Mesenchymal stem cell (in vitro differentiated cells and primary cell): ENCODE data around the gene GHRHR.

Source experiments
- DNase-seq: peaks from one replicate; pipeline ENCODE4 v3.0.0-alpha.2; 2013
- H2AFZ ChIP-seq: one replicate; pipeline ENCODE4 v1.6.1; 2013; ENCODE audit warnings: low read depth, mild to moderate bottlenecking, control low read depth, inconsistent platforms, low read length, moderate library complexity
- H2AK5ac ChIP-seq: 2 replicates; pipeline ENCODE4 v1.6.1; 2013; ENCODE audit warnings: low read length, moderate library complexity, mild to moderate bottlenecking, inconsistent platforms; ENCODE audit not compliant: severe bottlenecking
- H2BK120ac ChIP-seq: one replicate; pipeline ENCODE4 v1.6.1; 2013; ENCODE audit warnings: low read depth, mild to moderate bottlenecking, inconsistent platforms, low read length, moderate library complexity
- H2BK12ac ChIP-seq, 2 experiments: one replicate each; pipeline ENCODE4 v1.6.1; 2013; ENCODE audit warnings: inconsistent platforms in 2 of 2, low read length in 2 of 2, mild to moderate bottlenecking in 2 of 2, moderate library complexity in 2 of 2, control low read depth in 1 of 2
- H2BK15ac ChIP-seq: one replicate; pipeline ENCODE4 v1.6.1; 2013; ENCODE audit warnings: mild to moderate bottlenecking, low read depth, inconsistent platforms; ENCODE audit not compliant: poor library complexity, severe bottlenecking
- H2BK5ac ChIP-seq: 2 replicates; pipeline ENCODE4 v1.6.1; 2013; ENCODE audit warnings: low read depth, mild to moderate bottlenecking, low read length, control low read depth, inconsistent platforms; ENCODE audit not compliant: poor library complexity, severe bottlenecking
- H3K14ac ChIP-seq, 2 experiments: one replicate each; pipeline ENCODE4 v1.6.1; 2013; ENCODE audit warnings: inconsistent platforms in 2 of 2, low read length in 2 of 2, control low read depth in 1 of 2, mild to moderate bottlenecking in 1 of 2, moderate library complexity in 1 of 2
- H3K18ac ChIP-seq, 2 experiments: one replicate each; pipeline ENCODE4 v1.6.1; 2013; ENCODE audit warnings: inconsistent platforms in 2 of 2, low read length in 2 of 2, control low read depth in 1 of 2, low read depth in 1 of 2, mild to moderate bottlenecking in 1 of 2
- H3K23ac ChIP-seq, 2 experiments: one replicate each; pipeline ENCODE4 v1.6.1; 2013; ENCODE audit warnings: inconsistent platforms in 2 of 2, low read length in 2 of 2, mild to moderate bottlenecking in 2 of 2, moderate library complexity in 2 of 2, control low read depth in 1 of 2
- H3K27ac ChIP-seq: 2 replicates; pipeline ENCODE4 v1.5.1; 2013; ENCODE audit warnings: mild to moderate bottlenecking, moderate library complexity, low read length, control low read depth, inconsistent platforms; ENCODE audit not compliant: poor library complexity, severe bottlenecking
- H3K27me3 ChIP-seq, 2 experiments: 2 replicates each; pipeline versions ENCODE4 v1.6.1 to v1.7.0; 2013; ENCODE audit warnings: low read length in 2 of 2, mild to moderate bottlenecking in 2 of 2, moderate library complexity in 2 of 2, control low read depth in 1 of 2, inconsistent platforms in 1 of 2; ENCODE audit not compliant: control insufficient read depth in 1 of 2, insufficient read depth in 1 of 2
- H3K36me3 ChIP-seq, 2 experiments: 2 replicates each; pipeline versions ENCODE4 v1.6.1 to v1.7.0; 2013; ENCODE audit warnings: low read length in 2 of 2, control low read depth in 1 of 2, inconsistent platforms in 1 of 2, low read depth in 1 of 2, mild to moderate bottlenecking in 1 of 2; ENCODE audit not compliant: insufficient read depth in 2 of 2, control insufficient read depth in 1 of 2
- H3K4ac ChIP-seq, 2 experiments: one replicate each; pipeline ENCODE4 v1.6.1; 2013; ENCODE audit warnings: inconsistent platforms in 2 of 2, low read length in 2 of 2, mild to moderate bottlenecking in 2 of 2, moderate library complexity in 2 of 2, control low read depth in 1 of 2, low read depth in 1 of 2
- H3K4me1 ChIP-seq: 2 replicates; pipeline ENCODE4 v1.6.1; 2013; ENCODE audit warnings: low read depth, low read length, control low read depth; ENCODE audit not compliant: control insufficient read depth, insufficient read depth
- H3K4me2 ChIP-seq: 2 replicates; pipeline ENCODE4 v1.6.1; 2013; ENCODE audit warnings: low read length, mild to moderate bottlenecking, inconsistent platforms; ENCODE audit not compliant: poor library complexity, severe bottlenecking
- H3K4me3 ChIP-seq, 2 experiments: 2 replicates each; pipeline versions ENCODE4 v1.5.1 to v1.7.0; 2013; ENCODE audit warnings: low read length in 2 of 2, mild to moderate bottlenecking in 2 of 2, control low read depth in 1 of 2, low read depth in 1 of 2; ENCODE audit not compliant: insufficient read depth in 1 of 2
- H3K79me1 ChIP-seq: replicated peaks from 2 replicates; pipeline ENCODE4 v1.6.1; 2013; ENCODE audit warnings: mild to moderate bottlenecking, control low read depth, low read length, inconsistent platforms; ENCODE audit not compliant: poor library complexity, severe bottlenecking
- H3K9ac ChIP-seq: 2 replicates; pipeline ENCODE4 v1.7.0; 2013; ENCODE audit warnings: mild to moderate bottlenecking, low read length, moderate library complexity
- H3K9me3 ChIP-seq: 2 replicates; pipeline ENCODE4 v1.7.0; 2013; ENCODE audit warnings: mild to moderate bottlenecking, low read length; ENCODE audit not compliant: control insufficient read depth
- H4K8ac ChIP-seq: one replicate; pipeline ENCODE4 v1.6.1; 2013; ENCODE audit warnings: inconsistent platforms, mild to moderate bottlenecking, low read length, moderate library complexity
- H4K91ac ChIP-seq: one replicate; pipeline ENCODE4 v1.6.1; 2013; ENCODE audit warnings: mild to moderate bottlenecking, low read length, inconsistent platforms
- WGBS: methylation state at CpG from one replicate; pipeline ENCODE4 v1.1.7; 2013; ENCODE audit warnings: mixed read lengths; 5-methylcytosine and 5-hydroxymethylcytosine counted together

GHRHR gene

DNA sequence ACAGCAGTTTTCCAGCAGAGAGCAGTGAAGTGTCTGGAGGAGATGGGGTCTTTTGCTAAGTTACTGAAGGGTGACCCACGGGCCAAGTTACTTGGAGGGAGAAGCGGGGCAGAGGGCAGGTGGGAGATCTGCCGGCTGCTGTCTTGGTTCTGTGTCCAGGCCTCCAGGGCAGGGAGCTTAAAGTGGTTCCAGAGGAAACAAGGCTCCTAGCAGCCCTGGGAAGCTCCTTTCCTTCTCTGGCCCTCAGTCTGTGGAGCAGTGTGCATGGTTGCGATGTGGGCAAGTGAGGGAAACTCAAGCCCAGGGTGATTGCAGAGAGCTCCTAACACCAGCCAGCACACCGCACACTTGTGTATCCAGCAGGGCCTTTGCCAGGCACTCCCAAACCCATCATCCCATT is 6.3 kb downstream of the GHRHR start:
- no peak overlapping the region for H3K4ac ChIP-seq
- WGBS, result 84% methylated on average over 5 of the region's 5 CpGs
- H2AK5ac ChIP-seq, result no peak overlapping the region
- H3K4me3 ChIP-seq, result no peak overlapping the region
- H3K9me3 ChIP-seq, result no peaks in the 10 kb centered on the region
- H3K9ac ChIP-seq, result no peak overlapping the region
- H3K4me2 ChIP-seq, result no peak overlapping the region
- no peak overlapping the region for H2BK120ac ChIP-seq
- no peak overlapping the region for H2BK5ac ChIP-seq
- no peak overlapping the region for H2AFZ ChIP-seq
- H2BK15ac ChIP-seq, result no peak overlapping the region
- H3K36me3 ChIP-seq, result peaks cover 0 to 3% of the 10 kb centered on the region in 2 experiments
- H2BK12ac ChIP-seq, result no peak overlapping the region
- no peak overlapping the region for H4K8ac ChIP-seq
- H4K91ac ChIP-seq, result no peak overlapping the region
- no peak for DNase-seq
- H3K4me1 ChIP-seq, result peaks cover 7% of the 10 kb centered on the region
- no peak overlapping the region for H3K23ac ChIP-seq
- H3K27ac ChIP-seq, result no peak overlapping the region
- H3K14ac ChIP-seq, result no peak overlapping the region
- no peaks in the 10 kb centered on the region for H3K79me1 ChIP-seq
- peaks cover 33 to 66% of the 10 kb centered on the region in 2 experiments for H3K27me3 ChIP-seq
- no peak overlapping the region for H3K18ac ChIP-seq

DNA sequence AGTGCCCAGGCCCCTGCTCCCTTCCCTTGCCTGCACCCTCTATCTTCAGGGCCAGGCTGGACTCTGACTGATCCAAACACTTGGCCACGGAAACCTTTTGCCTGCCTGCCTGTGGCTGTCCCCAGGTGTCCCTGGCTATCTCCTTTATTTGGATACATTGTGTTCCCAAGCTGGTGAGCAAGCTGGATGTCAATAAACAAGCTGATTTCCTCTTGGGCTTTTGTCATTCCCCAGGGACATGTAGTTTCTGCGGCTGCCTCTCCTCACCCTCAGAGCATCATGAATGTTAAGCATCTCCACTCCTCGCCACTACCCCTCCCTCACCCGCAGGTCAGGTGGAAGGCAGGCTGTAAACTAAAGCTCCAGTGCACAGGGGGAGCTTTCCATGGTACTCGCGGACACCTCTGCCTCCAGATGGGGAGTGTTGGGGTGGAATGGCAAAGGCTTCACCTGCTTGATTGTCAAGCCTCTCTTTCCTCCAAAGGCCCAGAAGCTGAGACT is 6.9 kb downstream of the GHRHR start:
- Histone ChIP-seq H3K18ac (no peak overlapping the region), H2BK5ac (no peak overlapping the region), H3K79me1 (no peaks in the 10 kb centered on the region), H3K23ac (no peak overlapping the region), H3K4me3 (no peak overlapping the region), H3K9me3 (no peaks in the 10 kb centered on the region), H4K8ac (no peak overlapping the region), H2AK5ac (no peak overlapping the region), H3K4me1 (peaks cover 7% of the 10 kb centered on the region), H4K91ac (no peak overlapping the region), H2BK15ac (no peak overlapping the region), H3K4ac (no peak overlapping the region), H3K4me2 (no peak overlapping the region), H3K27ac (no peak overlapping the region), H2BK120ac (no peak overlapping the region), H3K9ac (no peak overlapping the region), H2BK12ac (no peak overlapping the region), H3K36me3 (peaks cover 0 to 3% of the 10 kb centered on the region in 2 experiments), H3K14ac (no peak overlapping the region), H3K27me3 (peaks cover 28 to 64% of the 10 kb centered on the region in 2 experiments), H2AFZ (no peak overlapping the region)
- WGBS, result 24% methylated on average over 6 of the region's 6 CpGs
- peak; percentile 20 for DNase-seq

DNA sequence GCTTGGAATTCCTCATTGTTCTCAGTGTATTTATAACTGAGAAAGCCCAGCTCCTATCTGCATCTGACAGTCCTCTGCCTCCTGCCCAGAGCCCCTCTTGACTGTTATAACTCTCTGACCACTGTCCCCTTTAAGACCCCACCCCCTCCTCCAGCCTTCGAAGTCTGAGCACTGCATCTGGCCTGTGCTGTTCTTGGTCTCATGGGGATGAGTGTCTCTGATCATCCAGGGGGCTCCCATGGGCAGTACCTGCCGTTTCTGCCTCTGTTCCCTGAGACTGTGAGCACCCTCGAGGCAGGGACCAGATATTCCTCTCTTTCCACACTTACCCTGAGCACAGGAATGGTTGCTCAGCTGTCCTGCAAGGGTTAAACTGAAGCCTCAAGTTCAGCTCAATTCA is 7.7 kb downstream of the GHRHR start:
- Histone ChIP-seq H3K9me3 (no peaks in the 10 kb centered on the region), H3K27ac (no peak overlapping the region), H2AFZ (no peak overlapping the region), H3K4ac (no peak overlapping the region), H3K4me2 (no peak overlapping the region), H3K4me1 (peaks cover 7% of the 10 kb centered on the region), H3K27me3 (peaks cover 24 to 63% of the 10 kb centered on the region in 2 experiments), H3K9ac (no peak overlapping the region), H2BK15ac (no peak overlapping the region), H4K8ac (no peak overlapping the region), H2BK5ac (no peak overlapping the region), H3K14ac (no peak overlapping the region), H3K79me1 (no peaks in the 10 kb centered on the region), H3K36me3 (peaks cover 0 to 3% of the 10 kb centered on the region in 2 experiments), H2BK12ac (no peak overlapping the region), H3K23ac (no peak overlapping the region), H2BK120ac (no peak overlapping the region), H4K91ac (no peak overlapping the region), H3K18ac (no peak overlapping the region), H3K4me3 (no peak overlapping the region), H2AK5ac (no peak overlapping the region)
- no peak for DNase-seq
- WGBS, result 62% methylated on average over 3 of the region's 3 CpGs

DNA sequence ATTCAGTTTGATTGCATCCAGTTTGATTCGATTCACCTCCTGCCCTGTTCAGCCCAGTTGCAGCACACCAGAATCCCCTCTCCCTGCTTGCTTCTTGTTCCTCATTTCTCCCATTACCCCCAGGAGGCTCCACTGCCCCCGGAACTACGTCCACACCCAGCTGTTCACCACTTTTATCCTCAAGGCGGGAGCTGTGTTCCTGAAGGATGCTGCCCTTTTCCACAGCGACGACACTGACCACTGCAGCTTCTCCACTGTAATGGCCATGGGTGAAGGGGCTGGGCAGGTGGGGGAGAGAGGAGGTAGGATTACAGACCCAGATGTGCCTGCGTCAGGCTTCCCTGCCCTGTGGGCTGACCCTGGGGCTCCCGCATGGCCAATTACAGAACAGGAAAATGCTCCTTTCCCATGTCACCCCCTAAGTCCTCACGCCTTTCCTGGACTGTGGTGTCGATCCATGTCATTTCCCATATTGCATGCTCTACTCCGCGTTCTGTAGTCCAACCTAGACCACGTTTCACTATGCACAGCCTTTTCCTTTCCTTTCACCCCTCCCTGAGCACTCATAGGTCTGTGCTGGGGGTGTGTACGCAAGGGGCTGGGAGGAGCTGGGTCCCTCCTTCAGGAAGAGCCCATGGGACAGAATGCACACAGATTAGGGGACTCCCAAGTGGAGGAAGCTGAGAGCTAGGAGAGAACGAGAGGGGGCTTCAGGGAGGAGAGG is 8.2 kb downstream of the GHRHR start:
- Histone ChIP-seq H3K4me1 (peaks cover 7% of the 10 kb centered on the region), H3K23ac (no peak overlapping the region), H3K9ac (no peak overlapping the region), H3K36me3 (peaks cover 0 to 3% of the 10 kb centered on the region in 2 experiments), H3K4me3 (no peak overlapping the region), H4K91ac (no peak overlapping the region), H3K27me3 (peaks cover 24 to 59% of the 10 kb centered on the region in 2 experiments), H3K79me1 (no peaks in the 10 kb centered on the region), H2BK120ac (no peak overlapping the region), H3K14ac (no peak overlapping the region), H3K4me2 (no peak overlapping the region), H2AK5ac (no peak overlapping the region), H2BK12ac (no peak overlapping the region), H3K27ac (no peak overlapping the region), H4K8ac (no peak overlapping the region), H2BK5ac (no peak overlapping the region), H2BK15ac (no peak overlapping the region), H3K9me3 (no peaks in the 10 kb centered on the region), H3K18ac (no peak overlapping the region), H2AFZ (no peak overlapping the region), H3K4ac (no peak overlapping the region)
- 87% methylated on average over 10 of the region's 15 CpGs for WGBS
- DNase-seq, result no peak
